ENCODE data around the gene CHRNA10.

CHRNA10 gene

DNA sequence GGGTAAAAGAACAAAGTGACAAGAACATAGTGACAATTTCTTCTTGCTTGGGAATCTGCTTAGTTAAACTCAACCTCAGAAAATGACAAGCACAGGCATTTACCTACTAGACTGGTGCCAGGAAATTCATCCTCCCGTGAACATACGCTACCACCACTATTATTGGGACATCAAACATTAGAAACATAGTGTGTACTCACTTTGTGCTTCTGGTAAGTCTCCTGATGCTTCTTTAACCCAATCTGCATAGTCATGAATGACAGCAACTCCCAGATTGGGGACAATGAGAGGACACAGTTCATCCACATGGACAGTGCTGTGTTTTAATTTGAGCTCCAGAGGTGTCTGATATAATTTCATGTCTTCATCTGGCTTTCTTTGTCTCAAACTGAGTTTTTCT lies 29.2 kb upstream of the CHRNA10 start:
- no peak overlapping the region for H2AFZ ChIP-seq (ENCODE audit: low read depth, low read length)
- no peaks in the 10 kb centered on the region for H3K4me1 ChIP-seq (ENCODE audit: low read length)
- H3K27me3 ChIP-seq (ENCODE audit: low read depth, low read length) = no peaks in the 10 kb centered on the region
- H4K20me1 ChIP-seq (ENCODE audit: insufficient read depth, low read length) = no peaks in the 10 kb centered on the region
- H3K27ac ChIP-seq (ENCODE audit: low read length) = no peak overlapping the region
- no peak overlapping the region for H3K4me3 ChIP-seq (ENCODE audit: low read length)
- H3K9me3 ChIP-seq (ENCODE audit: insufficient read depth, low read length) = no peaks in the 10 kb centered on the region
- H3K9ac ChIP-seq (ENCODE audit: low read length) = no peak overlapping the region
- H3K4me2 ChIP-seq (ENCODE audit: low read length) = no peak overlapping the region
- no peaks in the 10 kb centered on the region for H3K79me2 ChIP-seq (ENCODE audit: low read length)
- H3K36me3 ChIP-seq (replicated peaks; ENCODE audit: low read depth, low read length) = peaks cover 56% of the 10 kb centered on the region
- no peak for TF ChIP-seq EZH2phosphoT487 (IDR thresholded peaks at IDR 0.05; ENCODE audit: low read depth)
- TF ChIP-seq, protein P1, sequence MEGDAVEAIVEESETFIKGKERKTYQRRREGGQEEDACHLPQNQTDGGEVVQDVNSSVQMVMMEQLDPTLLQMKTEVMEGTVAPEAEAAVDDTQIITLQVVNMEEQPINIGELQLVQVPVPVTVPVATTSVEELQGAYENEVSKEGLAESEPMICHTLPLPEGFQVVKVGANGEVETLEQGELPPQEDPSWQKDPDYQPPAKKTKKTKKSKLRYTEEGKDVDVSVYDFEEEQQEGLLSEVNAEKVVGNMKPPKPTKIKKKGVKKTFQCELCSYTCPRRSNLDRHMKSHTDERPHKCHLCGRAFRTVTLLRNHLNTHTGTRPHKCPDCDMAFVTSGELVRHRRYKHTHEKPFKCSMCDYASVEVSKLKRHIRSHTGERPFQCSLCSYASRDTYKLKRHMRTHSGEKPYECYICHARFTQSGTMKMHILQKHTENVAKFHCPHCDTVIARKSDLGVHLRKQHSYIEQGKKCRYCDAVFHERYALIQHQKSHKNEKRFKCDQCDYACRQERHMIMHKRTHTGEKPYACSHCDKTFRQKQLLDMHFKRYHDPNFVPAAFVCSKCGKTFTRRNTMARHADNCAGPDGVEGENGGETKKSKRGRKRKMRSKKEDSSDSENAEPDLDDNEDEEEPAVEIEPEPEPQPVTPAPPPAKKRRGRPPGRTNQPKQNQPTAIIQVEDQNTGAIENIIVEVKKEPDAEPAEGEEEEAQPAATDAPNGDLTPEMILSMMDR (IDR thresholded peaks at IDR 0.05; ENCODE audit: low read depth, low read length) = no peak

DNA sequence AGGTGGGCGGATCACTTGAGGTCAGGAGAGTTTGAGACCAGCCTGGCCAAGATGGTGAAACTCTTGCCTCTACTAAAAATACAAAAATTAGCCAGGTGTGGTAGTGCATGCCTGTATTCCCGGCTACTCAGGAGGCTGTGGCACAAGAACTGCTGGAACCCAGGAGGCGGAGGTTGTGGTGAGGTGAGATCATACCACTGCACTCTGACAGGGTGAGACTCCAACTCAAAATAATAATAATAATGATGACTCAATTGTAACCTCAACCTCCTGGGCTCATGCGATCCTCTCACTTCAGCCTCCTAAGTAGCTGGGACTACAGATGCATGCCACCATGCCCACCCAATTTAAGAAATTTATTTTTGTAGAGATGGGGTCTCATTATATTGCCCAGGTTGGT lies 15.6 kb upstream of the CHRNA10 start:
- peaks cover 61% of the 10 kb centered on the region for H3K36me3 ChIP-seq (replicated peaks; ENCODE audit: low read depth, low read length)
- H3K79me2 ChIP-seq (ENCODE audit: low read length) = no peaks in the 10 kb centered on the region
- no peaks in the 10 kb centered on the region for H4K20me1 ChIP-seq (ENCODE audit: insufficient read depth, low read length)
- no peak overlapping the region for H3K4me3 ChIP-seq (ENCODE audit: low read length)
- H3K9me3 ChIP-seq (ENCODE audit: insufficient read depth, low read length) = no peaks in the 10 kb centered on the region
- H2AFZ ChIP-seq (ENCODE audit: low read depth, low read length) = no peak overlapping the region
- H3K4me1 ChIP-seq (ENCODE audit: low read length) = no peaks in the 10 kb centered on the region
- H3K27me3 ChIP-seq (ENCODE audit: low read depth, low read length) = no peaks in the 10 kb centered on the region
- H3K27ac ChIP-seq (ENCODE audit: low read length) = no peak overlapping the region
- no peak overlapping the region for H3K4me2 ChIP-seq (ENCODE audit: low read length)
- H3K9ac ChIP-seq (ENCODE audit: low read length) = no peak overlapping the region
- TF ChIP-seq EZH2phosphoT487 (IDR thresholded peaks at IDR 0.05; ENCODE audit: low read depth) = no peak
- TF ChIP-seq, protein P1 (IDR thresholded peaks at IDR 0.05; ENCODE audit: low read depth, low read length) = no peak

DNA sequence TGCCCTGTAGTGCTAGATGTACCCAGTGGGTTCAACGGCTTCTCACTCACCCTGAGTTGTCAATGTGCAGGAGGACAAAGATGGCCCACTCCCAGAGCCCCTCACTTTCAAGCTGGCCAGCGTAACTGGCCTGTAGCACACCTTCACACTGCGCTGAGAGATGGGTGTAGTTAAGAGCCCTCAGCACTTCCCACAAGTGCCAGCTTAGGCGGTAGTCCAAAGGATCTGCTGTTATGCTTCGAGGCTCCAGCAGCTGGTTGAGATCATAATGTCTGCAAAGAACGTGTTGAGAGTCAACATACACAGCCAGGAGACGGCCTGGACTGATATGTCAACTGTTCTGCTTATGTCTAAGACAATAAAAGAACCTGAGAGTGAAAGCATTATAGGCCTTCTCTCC lies 14.7 kb upstream of the CHRNA10 start:
- Histone ChIP-seq H2AFZ (ENCODE audit: low read depth, low read length) (no peak overlapping the region), H3K27me3 (ENCODE audit: low read depth, low read length) (no peaks in the 10 kb centered on the region), H3K4me2 (ENCODE audit: low read length) (no peak overlapping the region), H3K9me3 (ENCODE audit: insufficient read depth, low read length) (no peaks in the 10 kb centered on the region), H3K9ac (ENCODE audit: low read length) (no peak overlapping the region), H3K27ac (ENCODE audit: low read length) (no peak overlapping the region), H3K36me3 (replicated peaks; ENCODE audit: low read depth, low read length) (peaks cover 55% of the 10 kb centered on the region), H4K20me1 (ENCODE audit: insufficient read depth, low read length) (no peaks in the 10 kb centered on the region), H3K4me1 (ENCODE audit: low read length) (no peaks in the 10 kb centered on the region), H3K79me2 (ENCODE audit: low read length) (no peaks in the 10 kb centered on the region), H3K4me3 (ENCODE audit: low read length) (no peak overlapping the region)
- TF ChIP-seq EZH2phosphoT487 (IDR thresholded peaks at IDR 0.05; ENCODE audit: low read depth) = no peak
- TF ChIP-seq, protein P1 (IDR thresholded peaks at IDR 0.05; ENCODE audit: low read depth, low read length) = no peak

DNA sequence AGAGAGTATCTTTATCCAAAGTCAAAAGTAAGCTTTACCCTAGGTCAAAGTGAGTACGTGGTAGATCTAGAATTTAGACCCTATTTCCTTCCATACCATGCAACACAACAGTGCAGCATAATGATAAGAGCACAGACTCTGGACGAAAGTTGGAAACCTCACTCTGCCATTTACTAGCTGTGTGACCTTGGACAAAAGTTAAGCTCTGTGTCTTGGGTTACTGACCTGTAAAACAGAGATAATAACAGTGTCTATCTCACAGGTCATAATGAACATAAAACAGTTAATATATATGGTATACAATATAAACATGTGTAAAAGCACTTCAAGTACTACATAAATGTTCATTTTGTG lies 13.6 kb upstream of the CHRNA10 start:
- Histone ChIP-seq H3K9me3 (ENCODE audit: insufficient read depth, low read length) (no peaks in the 10 kb centered on the region), H2AFZ (ENCODE audit: low read depth, low read length) (no peak overlapping the region), H4K20me1 (ENCODE audit: insufficient read depth, low read length) (no peaks in the 10 kb centered on the region), H3K4me3 (ENCODE audit: low read length) (no peak overlapping the region), H3K27me3 (ENCODE audit: low read depth, low read length) (no peaks in the 10 kb centered on the region), H3K4me1 (ENCODE audit: low read length) (no peaks in the 10 kb centered on the region), H3K27ac (ENCODE audit: low read length) (no peak overlapping the region), H3K9ac (ENCODE audit: low read length) (no peak overlapping the region), H3K79me2 (ENCODE audit: low read length) (no peaks in the 10 kb centered on the region), H3K4me2 (ENCODE audit: low read length) (no peak overlapping the region), H3K36me3 (replicated peaks; ENCODE audit: low read depth, low read length) (peaks cover 56% of the 10 kb centered on the region)
- TF ChIP-seq EZH2phosphoT487 (IDR thresholded peaks at IDR 0.05; ENCODE audit: low read depth) = no peak
- TF ChIP-seq, protein P1 (IDR thresholded peaks at IDR 0.05; ENCODE audit: low read depth, low read length) = no peak
